ENCODE data around the gene ICA1.
"Not testable (repeated sequence)": the region's sequence is repeated elsewhere in the genome, so short reads cannot be mapped to it uniquely, and the experiment has no call there.

ICA1 gene

DNA sequence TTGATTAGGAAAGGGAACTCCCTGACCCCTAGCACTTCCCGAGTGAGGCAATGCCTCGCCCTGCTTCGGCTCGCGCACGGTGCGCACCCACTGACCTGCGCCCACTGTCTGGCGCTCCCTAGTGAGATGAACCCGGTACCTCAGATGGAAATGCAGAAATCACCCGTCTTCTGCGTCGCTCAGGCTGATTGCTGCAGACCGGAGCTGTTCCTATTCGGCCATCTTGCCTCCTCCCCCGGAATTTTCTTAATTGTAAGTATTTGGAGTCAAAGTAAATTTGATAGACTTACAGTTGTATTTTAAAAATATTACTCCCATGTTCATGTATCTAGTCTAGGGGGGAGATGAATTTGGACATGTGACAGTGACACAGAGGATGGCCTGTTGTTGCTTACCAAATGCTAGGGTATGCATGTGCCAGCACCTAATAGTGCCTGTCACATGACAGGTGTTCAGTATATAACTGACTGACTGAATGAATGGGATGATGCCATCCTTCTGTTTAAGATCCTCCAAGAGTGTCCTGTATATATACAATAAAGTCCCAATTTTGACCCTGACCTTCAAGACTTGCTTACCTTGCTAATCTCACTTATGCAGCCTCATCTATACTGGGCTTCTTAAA is 42.0 kb upstream of the ICA1 start:
- ATAC-seq (ENCODE audit: low read depth) (no peak), DNase-seq (ENCODE audit: low spot score) (no peak)
- TF ChIP-seq, protein P1, sequence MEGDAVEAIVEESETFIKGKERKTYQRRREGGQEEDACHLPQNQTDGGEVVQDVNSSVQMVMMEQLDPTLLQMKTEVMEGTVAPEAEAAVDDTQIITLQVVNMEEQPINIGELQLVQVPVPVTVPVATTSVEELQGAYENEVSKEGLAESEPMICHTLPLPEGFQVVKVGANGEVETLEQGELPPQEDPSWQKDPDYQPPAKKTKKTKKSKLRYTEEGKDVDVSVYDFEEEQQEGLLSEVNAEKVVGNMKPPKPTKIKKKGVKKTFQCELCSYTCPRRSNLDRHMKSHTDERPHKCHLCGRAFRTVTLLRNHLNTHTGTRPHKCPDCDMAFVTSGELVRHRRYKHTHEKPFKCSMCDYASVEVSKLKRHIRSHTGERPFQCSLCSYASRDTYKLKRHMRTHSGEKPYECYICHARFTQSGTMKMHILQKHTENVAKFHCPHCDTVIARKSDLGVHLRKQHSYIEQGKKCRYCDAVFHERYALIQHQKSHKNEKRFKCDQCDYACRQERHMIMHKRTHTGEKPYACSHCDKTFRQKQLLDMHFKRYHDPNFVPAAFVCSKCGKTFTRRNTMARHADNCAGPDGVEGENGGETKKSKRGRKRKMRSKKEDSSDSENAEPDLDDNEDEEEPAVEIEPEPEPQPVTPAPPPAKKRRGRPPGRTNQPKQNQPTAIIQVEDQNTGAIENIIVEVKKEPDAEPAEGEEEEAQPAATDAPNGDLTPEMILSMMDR (IDR thresholded peaks at IDR 0.05; ENCODE audit: poor library complexity, severe bottlenecking) = no peak
- Histone ChIP-seq H3K4me3 (ENCODE audit: severe bottlenecking) (no peak overlapping the region), H3K36me3 (ENCODE audit: low read depth) (no peaks in the 10 kb centered on the region), H3K9me3 (ENCODE audit: severe bottlenecking) (no peaks in the 10 kb centered on the region), H3K4me1 (ENCODE audit: insufficient read depth, poor library complexity, severe bottlenecking) (no peaks in the 10 kb centered on the region), H3K27ac (ENCODE audit: poor library complexity, severe bottlenecking) (no peak overlapping the region), H3K27me3 (ENCODE audit: insufficient read depth, poor library complexity, severe bottlenecking) (no peaks in the 10 kb centered on the region)

DNA sequence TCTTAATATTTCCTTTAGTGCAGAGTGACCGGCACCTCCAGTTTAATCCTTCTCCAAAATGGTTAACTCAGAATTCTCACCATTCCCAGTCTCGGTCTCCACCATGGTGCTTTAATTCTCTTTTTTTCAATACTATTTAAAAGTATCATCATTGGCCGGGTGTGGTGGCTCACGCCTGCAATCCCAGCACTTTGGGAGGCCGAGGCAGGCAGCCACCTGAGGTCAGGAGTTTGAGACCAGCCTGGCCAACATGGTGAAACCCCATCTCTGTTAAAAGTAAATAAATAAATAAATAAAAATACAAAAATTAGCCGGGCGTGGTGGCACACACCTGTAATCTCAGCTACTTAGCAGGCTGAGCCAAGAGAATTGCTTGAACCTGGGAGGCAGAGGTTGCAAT is 35.1 kb upstream of the ICA1 start:
- DNase-seq (ENCODE audit: low spot score); H3K9me3 ChIP-seq (ENCODE audit: severe bottlenecking); H3K27me3 ChIP-seq (ENCODE audit: insufficient read depth, poor library complexity, severe bottlenecking); H3K27ac ChIP-seq (ENCODE audit: poor library complexity, severe bottlenecking); ATAC-seq (ENCODE audit: low read depth); H3K4me3 ChIP-seq (ENCODE audit: severe bottlenecking); H3K36me3 ChIP-seq (ENCODE audit: low read depth); H3K4me1 ChIP-seq (ENCODE audit: insufficient read depth, poor library complexity, severe bottlenecking): not testable (repeated sequence)

GRCh38 chr7:8296362-8296659 is 34.3 kb upstream of the ICA1 start:
- H3K36me3 ChIP-seq (ENCODE audit: low read depth) = no peaks in the 10 kb centered on the region
- no peak overlapping the region for H3K27ac ChIP-seq (ENCODE audit: poor library complexity, severe bottlenecking)
- no peak for ATAC-seq (ENCODE audit: low read depth)
- no peak overlapping the region for H3K4me3 ChIP-seq (ENCODE audit: severe bottlenecking)
- H3K27me3 ChIP-seq (ENCODE audit: insufficient read depth, poor library complexity, severe bottlenecking) = no peaks in the 10 kb centered on the region
- TF ChIP-seq, protein P1 (IDR thresholded peaks at IDR 0.05; ENCODE audit: poor library complexity, severe bottlenecking) = peak; percentile 59
- DNase-seq (ENCODE audit: low spot score) = no peak
- H3K4me1 ChIP-seq (ENCODE audit: insufficient read depth, poor library complexity, severe bottlenecking) = no peaks in the 10 kb centered on the region
- H3K9me3 ChIP-seq (ENCODE audit: severe bottlenecking) = no peaks in the 10 kb centered on the region

DNA sequence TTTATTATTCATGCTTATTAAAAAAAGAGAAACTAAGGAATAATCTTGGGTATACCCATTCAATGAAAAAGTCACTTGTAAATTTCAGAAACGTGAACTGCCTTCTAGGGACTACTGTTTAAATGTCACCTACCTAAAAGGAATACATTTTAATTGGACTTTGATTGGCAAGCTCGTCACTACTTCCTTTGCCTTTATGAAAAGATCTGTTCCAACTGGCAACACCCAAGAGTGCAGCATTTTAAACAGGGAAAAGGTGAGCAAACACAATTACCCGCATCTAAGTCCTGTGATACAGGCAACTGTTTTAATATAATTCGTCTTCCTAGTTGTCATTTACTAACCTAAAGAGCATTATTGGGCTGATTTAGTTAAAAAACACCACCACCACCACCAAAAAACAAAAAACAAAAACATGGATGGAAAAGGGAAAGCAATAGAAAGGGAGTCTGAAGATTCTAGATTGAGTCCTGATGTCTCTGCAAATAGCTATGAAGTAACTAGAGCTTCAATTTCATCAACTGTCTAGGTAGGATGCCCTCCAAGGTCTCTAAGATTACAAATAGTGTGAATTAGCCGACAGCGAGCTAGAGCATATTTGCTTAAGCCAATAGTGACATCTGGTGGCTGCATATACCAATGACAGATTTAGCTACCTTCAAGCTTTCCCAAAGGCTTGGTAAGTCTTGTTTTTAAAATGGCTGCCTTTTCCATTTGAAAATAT is 33.8 kb upstream of the ICA1 start:
- H3K36me3 ChIP-seq (ENCODE audit: low read depth) = no peaks in the 10 kb centered on the region
- DNase-seq (ENCODE audit: low spot score) (no peak), ATAC-seq (ENCODE audit: low read depth) (peak; percentile 93)
- H3K4me3 ChIP-seq (ENCODE audit: severe bottlenecking) = no peak overlapping the region
- H3K9me3 ChIP-seq (ENCODE audit: severe bottlenecking) = no peaks in the 10 kb centered on the region
- H3K4me1 ChIP-seq (ENCODE audit: insufficient read depth, poor library complexity, severe bottlenecking) = no peaks in the 10 kb centered on the region
- no peak overlapping the region for H3K27ac ChIP-seq (ENCODE audit: poor library complexity, severe bottlenecking)
- H3K27me3 ChIP-seq (ENCODE audit: insufficient read depth, poor library complexity, severe bottlenecking) = no peaks in the 10 kb centered on the region
- TF ChIP-seq, protein P1 (IDR thresholded peaks at IDR 0.05; ENCODE audit: poor library complexity, severe bottlenecking) = peak; percentile 90

DNA sequence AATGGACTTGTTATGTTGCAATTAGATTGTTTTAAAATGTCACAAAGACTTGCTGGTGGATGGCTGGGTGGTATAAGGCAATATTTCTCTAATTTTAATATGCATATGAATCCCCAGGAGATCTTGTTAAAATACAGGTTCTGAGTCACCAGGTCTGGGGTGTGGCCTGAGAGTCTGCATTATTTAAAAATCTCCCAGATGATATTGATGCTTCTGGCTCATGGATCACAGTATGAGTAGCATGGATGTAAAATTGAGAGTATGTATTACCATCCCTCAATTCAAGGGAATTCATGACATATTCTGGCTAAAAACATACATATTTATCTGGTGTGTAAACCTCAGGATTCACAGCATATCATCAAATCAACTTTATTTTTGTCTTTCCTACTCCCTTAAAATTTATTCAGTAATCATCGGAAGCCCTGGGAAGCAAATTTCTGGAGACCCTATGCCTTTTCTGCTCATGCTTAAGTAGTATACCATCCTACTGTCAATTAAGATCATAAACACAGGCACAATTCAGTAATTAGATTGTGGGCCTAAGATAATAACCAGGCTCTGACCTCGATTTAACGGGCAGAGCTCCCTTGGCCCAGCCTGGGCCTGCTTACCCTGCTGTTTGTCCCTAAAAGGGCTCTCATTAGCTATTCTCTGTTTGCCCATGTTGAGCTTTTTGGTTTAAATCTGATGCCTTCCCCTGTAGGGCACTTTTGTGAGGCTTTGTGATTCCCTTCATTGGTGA is 29.6 kb upstream of the ICA1 start:
- H3K27me3 ChIP-seq (ENCODE audit: insufficient read depth, poor library complexity, severe bottlenecking) = no peaks in the 10 kb centered on the region
- no peak overlapping the region for H3K4me3 ChIP-seq (ENCODE audit: severe bottlenecking)
- DNase-seq (ENCODE audit: low spot score) (no peak), ATAC-seq (ENCODE audit: low read depth) (no peak)
- H3K9me3 ChIP-seq (ENCODE audit: severe bottlenecking) = no peaks in the 10 kb centered on the region
- H3K36me3 ChIP-seq (ENCODE audit: low read depth) = no peaks in the 10 kb centered on the region
- H3K4me1 ChIP-seq (ENCODE audit: insufficient read depth, poor library complexity, severe bottlenecking) = no peaks in the 10 kb centered on the region
- TF ChIP-seq, protein P1 (IDR thresholded peaks at IDR 0.05; ENCODE audit: poor library complexity, severe bottlenecking) = no peak
- no peak overlapping the region for H3K27ac ChIP-seq (ENCODE audit: poor library complexity, severe bottlenecking)

All from RWPE2 (cell line).